HL-60 (cell line): ENCODE results near the gene MROH7.

Source experiments
- DNase-seq, 2 experiments: peaks; one replicate each; pipeline ENCODE4 v3.0.0-alpha.2; 2010 to 2020; ENCODE audit warnings: low read depth in 1 of 2, low spot score in 1 of 2
- H3K27ac ChIP-seq: fragments of 250-450 bp; sonication (Bioruptor Pico); replicated peaks from 2 replicates; pipeline ENCODE4 v1.5.1; 2020; ENCODE audit warnings: mild to moderate bottlenecking, moderate library complexity
- H3K27me3 ChIP-seq: fragments of 250-450 bp; sonication (Bioruptor Pico); 2 replicates; pipeline ENCODE4 v1.5.1; 2021; ENCODE audit warnings: mild to moderate bottlenecking, moderate library complexity; ENCODE audit not compliant: insufficient read depth, poor library complexity, severe bottlenecking
- H3K4me3 ChIP-seq: replicated peaks from 2 replicates; pipeline ENCODE4 v1.5.1; 2011; ENCODE audit warnings: mild to moderate bottlenecking, control low read depth, low read length; ENCODE audit not compliant: insufficient read depth
- CTCF ChIP-seq: IDR thresholded peaks from one replicate; pipeline ENCODE4 v1.5.1; 2011; ENCODE audit warnings: low read length, control low read depth, inconsistent platforms; ENCODE audit not compliant: insufficient read depth
- GABPA ChIP-seq: IDR thresholded peaks from 2 replicates; pipeline ENCODE4 v1.6.1; 2012; ENCODE audit warnings: low read depth
- POLR2AphosphoS5 ChIP-seq: IDR thresholded peaks from 2 replicates; pipeline ENCODE4 v1.6.1; 2012; ENCODE audit warnings: low read depth
- SPI1 ChIP-seq: IDR thresholded peaks from 2 replicates; pipeline ENCODE4 v1.6.1; 2012; ENCODE audit warnings: low read depth, mild to moderate bottlenecking, borderline replicate concordance
- TF ChIP-seq, protein P1 (sequence below): IDR thresholded peaks from 2 replicates; pipeline ENCODE4 v1.6.1; 2012; ENCODE audit warnings: low read depth; ENCODE audit not compliant: insufficient replicate concordance

MROH7 gene

DNA sequence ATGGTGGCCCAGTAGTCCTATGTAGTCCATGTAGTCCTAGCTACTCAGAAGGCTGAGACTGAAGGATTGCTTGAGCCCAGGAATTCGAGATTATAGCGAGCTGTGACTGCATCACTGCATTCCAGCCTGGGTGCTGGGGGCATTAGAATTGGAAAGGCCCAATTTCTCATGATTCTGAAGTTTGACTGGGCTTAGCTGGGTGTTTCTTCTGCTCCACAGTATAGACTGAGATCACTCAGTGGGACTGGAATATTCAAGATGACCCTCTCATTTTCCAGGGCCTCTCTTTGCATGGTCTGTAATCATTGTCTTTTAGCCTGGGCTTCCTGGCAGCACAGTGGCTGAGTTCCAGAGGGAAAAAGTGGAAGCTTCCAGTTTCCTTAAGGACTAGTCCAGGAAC, 26.2 kb downstream of the MROH7 start:
- no peak for DNase-seq
- TF ChIP-seq GABPA (no peak), POLR2AphosphoS5 (no peak), SPI1 (no peak), CTCF (no peak)
- TF ChIP-seq, protein P1, sequence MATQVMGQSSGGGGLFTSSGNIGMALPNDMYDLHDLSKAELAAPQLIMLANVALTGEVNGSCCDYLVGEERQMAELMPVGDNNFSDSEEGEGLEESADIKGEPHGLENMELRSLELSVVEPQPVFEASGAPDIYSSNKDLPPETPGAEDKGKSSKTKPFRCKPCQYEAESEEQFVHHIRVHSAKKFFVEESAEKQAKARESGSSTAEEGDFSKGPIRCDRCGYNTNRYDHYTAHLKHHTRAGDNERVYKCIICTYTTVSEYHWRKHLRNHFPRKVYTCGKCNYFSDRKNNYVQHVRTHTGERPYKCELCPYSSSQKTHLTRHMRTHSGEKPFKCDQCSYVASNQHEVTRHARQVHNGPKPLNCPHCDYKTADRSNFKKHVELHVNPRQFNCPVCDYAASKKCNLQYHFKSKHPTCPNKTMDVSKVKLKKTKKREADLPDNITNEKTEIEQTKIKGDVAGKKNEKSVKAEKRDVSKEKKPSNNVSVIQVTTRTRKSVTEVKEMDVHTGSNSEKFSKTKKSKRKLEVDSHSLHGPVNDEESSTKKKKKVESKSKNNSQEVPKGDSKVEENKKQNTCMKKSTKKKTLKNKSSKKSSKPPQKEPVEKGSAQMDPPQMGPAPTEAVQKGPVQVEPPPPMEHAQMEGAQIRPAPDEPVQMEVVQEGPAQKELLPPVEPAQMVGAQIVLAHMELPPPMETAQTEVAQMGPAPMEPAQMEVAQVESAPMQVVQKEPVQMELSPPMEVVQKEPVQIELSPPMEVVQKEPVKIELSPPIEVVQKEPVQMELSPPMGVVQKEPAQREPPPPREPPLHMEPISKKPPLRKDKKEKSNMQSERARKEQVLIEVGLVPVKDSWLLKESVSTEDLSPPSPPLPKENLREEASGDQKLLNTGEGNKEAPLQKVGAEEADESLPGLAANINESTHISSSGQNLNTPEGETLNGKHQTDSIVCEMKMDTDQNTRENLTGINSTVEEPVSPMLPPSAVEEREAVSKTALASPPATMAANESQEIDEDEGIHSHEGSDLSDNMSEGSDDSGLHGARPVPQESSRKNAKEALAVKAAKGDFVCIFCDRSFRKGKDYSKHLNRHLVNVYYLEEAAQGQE: no peak
- Histone ChIP-seq H3K27ac (no peak overlapping the region), H3K27me3 (no peaks in the 10 kb centered on the region), H3K4me3 (no peak overlapping the region)

- TF ChIP-seq, protein P1: no peak
- TF ChIP-seq POLR2AphosphoS5 (no peak), CTCF (no peak), GABPA (no peak), SPI1 (no peak)
Measured at GRCh38 chr1:54668567-54668966, 27.0 kb downstream of the MROH7 start.

GRCh38 chr1:54671985-54672608, 30.5 kb downstream of the MROH7 start:
- DNase-seq: peak; percentile 16 to 63
- H3K27ac ChIP-seq: no peak overlapping the region
- no peak overlapping the region for H3K4me3 ChIP-seq
- no peaks in the 10 kb centered on the region for H3K27me3 ChIP-seq
- TF ChIP-seq CTCF: peak; percentile 91
- no peak for TF ChIP-seq SPI1

More at GRCh38 chr1:54668567-54668966, 27.0 kb downstream of the MROH7 start:
- DNase-seq: no peak
- Histone ChIP-seq H3K4me3 (no peak overlapping the region), H3K27me3 (no peaks in the 10 kb centered on the region), H3K27ac (no peak overlapping the region)
